Trophoblast cell (in vitro differentiated cells and primary cell): Measurements from ENCODE around the gene SND1.

ENCODE experiments used
- DNase-seq, 2 donors: peaks; one replicate each; pipeline ENCODE4 v3.0.0-alpha.2; 2016
- H2AFZ ChIP-seq: 2 replicates; pipeline ENCODE4 v1.6.1; 2013; ENCODE audit warnings: low read length, moderate library complexity, mild to moderate bottlenecking; ENCODE audit not compliant: insufficient read depth, poor library complexity
- H2AK5ac ChIP-seq: 2 replicates; pipeline ENCODE4 v1.6.1; 2013; ENCODE audit warnings: mild to moderate bottlenecking, low read length
- H2BK120ac ChIP-seq: 2 replicates; pipeline ENCODE4 v1.6.1; 2013; ENCODE audit warnings: low read length, mild to moderate bottlenecking, moderate library complexity; ENCODE audit not compliant: insufficient read depth, poor library complexity
- H2BK12ac ChIP-seq: 2 replicates; pipeline ENCODE4 v1.6.1; 2013; ENCODE audit warnings: mild to moderate bottlenecking, low read length, moderate library complexity
- H2BK5ac ChIP-seq: 2 replicates; pipeline ENCODE4 v1.6.1; 2013; ENCODE audit warnings: low read length, low read depth, moderate library complexity, mild to moderate bottlenecking; ENCODE audit not compliant: poor library complexity
- H3K14ac ChIP-seq: 2 replicates; pipeline ENCODE4 v1.6.1; 2013; ENCODE audit warnings: mild to moderate bottlenecking, low read length
- H3K18ac ChIP-seq: 2 replicates; pipeline ENCODE4 v1.6.1; 2013; ENCODE audit warnings: mild to moderate bottlenecking, low read length
- H3K23ac ChIP-seq: 2 replicates; pipeline ENCODE4 v1.6.1; 2013; ENCODE audit warnings: low read length
- H3K27ac ChIP-seq: 2 replicates; pipeline ENCODE4 v1.5.1; 2013; ENCODE audit warnings: low read depth, mild to moderate bottlenecking, inconsistent platforms, low read length, moderate library complexity
- H3K27me3 ChIP-seq: 2 replicates; pipeline ENCODE4 v1.6.1; 2013; ENCODE audit warnings: inconsistent platforms, mild to moderate bottlenecking, low read length, moderate library complexity; ENCODE audit not compliant: insufficient read depth
- H3K36me3 ChIP-seq, 2 experiments: 1 replicate in 1 of 2; 2 replicates in 1 of 2; pipeline ENCODE4 v1.6.1; 2013; ENCODE audit warnings: low read length in 2 of 2, mild to moderate bottlenecking in 2 of 2, moderate library complexity in 1 of 2; ENCODE audit not compliant: insufficient read depth in 2 of 2, control insufficient read depth in 1 of 2
- H3K4ac ChIP-seq: 2 replicates; pipeline ENCODE4 v1.6.1; 2013; ENCODE audit warnings: low read depth, mild to moderate bottlenecking, low read length, moderate library complexity
- H3K4me1 ChIP-seq, 2 experiments: 1 replicate in 1 of 2; 2 replicates in 1 of 2; pipeline ENCODE4 v1.6.1; 2013; ENCODE audit warnings: low read length in 2 of 2, mild to moderate bottlenecking in 2 of 2, moderate library complexity in 1 of 2; ENCODE audit not compliant: insufficient read depth in 2 of 2, control insufficient read depth in 1 of 2
- H3K4me2 ChIP-seq: 2 replicates; pipeline ENCODE4 v1.6.1; 2013; ENCODE audit warnings: inconsistent platforms, mild to moderate bottlenecking, low read length, moderate library complexity
- H3K4me3 ChIP-seq: 2 replicates; pipeline ENCODE4 v1.5.1; 2013; ENCODE audit warnings: mild to moderate bottlenecking, low read depth, low read length, inconsistent platforms
- H3K79me1 ChIP-seq: one replicate; pipeline ENCODE4 v1.6.1; 2013; ENCODE audit warnings: low read length
- H3K79me2 ChIP-seq: 2 replicates; pipeline ENCODE4 v1.6.1; 2013; ENCODE audit warnings: low read length, mild to moderate bottlenecking; ENCODE audit not compliant: control insufficient read depth, insufficient read depth, poor library complexity
- H3K9ac ChIP-seq: 2 replicates; pipeline ENCODE4 v1.6.1; 2013; ENCODE audit warnings: mild to moderate bottlenecking, low read length
- H3K9me3 ChIP-seq: 2 replicates; pipeline ENCODE4 v1.6.1; 2013; ENCODE audit warnings: low read depth, mild to moderate bottlenecking, control low read depth, inconsistent platforms, low read length; ENCODE audit not compliant: insufficient read depth
- H4K12ac ChIP-seq: 2 replicates; pipeline ENCODE4 v1.6.1; 2013; ENCODE audit warnings: low read depth, mild to moderate bottlenecking, low read length, moderate library complexity
- H4K8ac ChIP-seq: 2 replicates; pipeline ENCODE4 v1.6.1; 2013; ENCODE audit warnings: low read depth, mild to moderate bottlenecking, low read length, moderate library complexity
- H4K91ac ChIP-seq: one replicate; pipeline ENCODE4 v1.6.1; 2013; ENCODE audit warnings: low read depth, mild to moderate bottlenecking, low read length, moderate library complexity
- WGBS: extraction: QIAGEN DNeasy Blood & Tissue Kit; methylation state at CpG from one replicate; pipeline ENCODE4 v1.1.7; 2013; ENCODE audit warnings: missing lambda C conversion rate; ENCODE audit not compliant: insufficient read length, insufficient coverage; ENCODE audit errors: extremely low coverage; 5-methylcytosine and 5-hydroxymethylcytosine counted together

SND1 gene

DNA sequence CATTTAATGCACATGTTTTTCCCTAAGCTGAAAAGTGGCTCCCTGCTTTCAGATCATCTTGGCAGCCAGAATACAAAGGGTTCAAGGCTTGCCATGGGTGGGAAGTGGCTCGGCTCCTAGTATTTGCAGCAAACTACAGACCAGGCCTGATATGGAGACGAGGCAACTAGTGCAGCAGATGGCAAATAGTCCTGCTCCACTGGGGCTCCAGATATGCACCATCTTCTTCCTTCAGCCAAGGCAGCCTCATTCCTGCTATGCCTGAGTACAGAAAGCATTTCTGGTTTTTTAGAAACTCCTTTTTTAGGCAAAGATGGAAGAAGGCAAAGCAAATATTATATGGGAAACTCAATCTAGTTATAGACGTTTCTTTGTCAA is 355.3 kb downstream of the SND1 start:
- no peaks in the 10 kb centered on the region for H3K79me2 ChIP-seq
- H3K36me3 ChIP-seq = peaks cover 2 to 5% of the 10 kb centered on the region in 2 experiments
- no peaks in the 10 kb centered on the region for H3K4me1 ChIP-seq
- no peak overlapping the region for H3K27ac ChIP-seq
- no peak overlapping the region for H3K4me2 ChIP-seq
- DNase-seq = no peak
- H2BK120ac ChIP-seq = no peak overlapping the region
- no peak overlapping the region for H3K4ac ChIP-seq
- no CpG with 5 or more reads among the region's 3 CpGs for WGBS
- no peak overlapping the region for H2AFZ ChIP-seq
- no peak overlapping the region for H2BK5ac ChIP-seq
- H4K8ac ChIP-seq = no peak overlapping the region
- H2BK12ac ChIP-seq = no peak overlapping the region
- H3K9ac ChIP-seq = no peak overlapping the region
- H3K23ac ChIP-seq = no peak overlapping the region
- H2AK5ac ChIP-seq = no peak overlapping the region
- no peaks in the 10 kb centered on the region for H3K79me1 ChIP-seq
- no peaks in the 10 kb centered on the region for H3K9me3 ChIP-seq
- H3K18ac ChIP-seq = no peak overlapping the region
- H3K27me3 ChIP-seq = no peaks in the 10 kb centered on the region
- no peak overlapping the region for H3K14ac ChIP-seq
- no peak overlapping the region for H4K91ac ChIP-seq
- H4K12ac ChIP-seq = no peak overlapping the region
- H3K4me3 ChIP-seq = no peak overlapping the region

DNA sequence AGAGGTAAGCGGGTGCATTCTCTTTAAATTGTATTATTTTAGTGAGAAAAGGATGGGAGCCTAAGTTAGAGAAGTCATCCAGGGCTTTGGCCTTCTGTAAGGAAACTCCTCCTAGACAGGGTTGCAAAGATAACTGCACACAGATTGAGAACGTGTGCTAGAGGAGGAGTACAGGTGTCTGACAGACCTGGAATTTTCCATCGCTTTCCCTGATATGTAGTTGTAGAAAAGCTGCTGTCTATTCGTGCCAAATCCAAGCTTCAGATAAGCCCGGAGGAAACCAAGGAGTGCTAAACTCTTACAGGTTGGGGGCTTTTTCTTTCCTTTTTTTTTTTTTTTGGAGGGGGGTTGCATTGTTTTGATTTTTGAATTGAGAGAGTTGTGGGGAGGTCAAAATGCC is 356.1 kb downstream of the SND1 start:
- Histone ChIP-seq H3K4ac (no peak overlapping the region), H3K9ac (no peak overlapping the region), H3K27me3 (no peaks in the 10 kb centered on the region), H3K79me2 (no peaks in the 10 kb centered on the region), H2BK120ac (no peak overlapping the region), H3K4me1 (no peaks in the 10 kb centered on the region), H3K4me3 (no peak overlapping the region), H4K12ac (no peak overlapping the region), H3K27ac (no peak overlapping the region), H2AK5ac (no peak overlapping the region), H3K14ac (no peak overlapping the region), H3K36me3 (peaks cover 8 to 13% of the 10 kb centered on the region in 2 experiments), H2AFZ (no peak overlapping the region), H3K23ac (no peak overlapping the region), H3K18ac (no peak overlapping the region), H3K9me3 (no peaks in the 10 kb centered on the region), H2BK12ac (no peak overlapping the region), H4K8ac (no peak overlapping the region), H3K4me2 (no peak overlapping the region), H2BK5ac (no peak overlapping the region), H3K79me1 (no peaks in the 10 kb centered on the region), H4K91ac (no peak overlapping the region)
- whole genome bisulfite sequencing = no CpG with 5 or more reads among the region's 5 CpGs
- no peak for DNase-seq

DNA sequence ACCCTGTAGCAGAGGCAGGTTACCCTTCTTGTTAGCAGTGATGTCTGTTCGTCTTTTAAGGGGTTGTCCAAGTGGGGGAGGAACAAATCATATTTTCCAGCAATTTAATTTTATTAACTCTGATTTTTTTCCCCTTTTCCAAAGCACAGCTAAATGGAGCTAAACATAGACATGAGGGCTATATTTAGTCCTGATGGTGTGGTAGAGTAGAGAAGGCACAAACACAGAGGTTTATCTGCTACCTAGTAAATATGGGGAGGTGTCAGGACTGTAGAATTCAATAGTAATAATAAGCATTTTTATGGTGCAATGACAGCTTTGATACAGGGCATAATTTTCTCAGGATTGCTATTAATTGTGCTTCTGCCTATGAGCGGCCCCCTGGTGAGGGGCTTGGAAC is 356.8 kb downstream of the SND1 start:
- Histone ChIP-seq H3K4me3 (no peak overlapping the region), H3K4ac (no peak overlapping the region), H3K9me3 (no peaks in the 10 kb centered on the region), H4K91ac (no peak overlapping the region), H3K23ac (no peak overlapping the region), H2AFZ (no peak overlapping the region), H3K4me1 (no peaks in the 10 kb centered on the region), H2BK5ac (no peak overlapping the region), H3K4me2 (no peak overlapping the region), H3K18ac (no peak overlapping the region), H2AK5ac (no peak overlapping the region), H3K79me2 (no peaks in the 10 kb centered on the region), H3K79me1 (no peaks in the 10 kb centered on the region), H2BK12ac (no peak overlapping the region), H3K36me3 (peaks cover 9 to 14% of the 10 kb centered on the region in 2 experiments), H3K9ac (no peak overlapping the region), H3K27ac (no peak overlapping the region), H3K14ac (no peak overlapping the region), H3K27me3 (no peaks in the 10 kb centered on the region), H4K8ac (no peak overlapping the region), H4K12ac (no peak overlapping the region), H2BK120ac (no peak overlapping the region)
- whole genome bisulfite sequencing = no CpG with 5 or more reads among the region's 2 CpGs
- no peak for DNase-seq

DNA sequence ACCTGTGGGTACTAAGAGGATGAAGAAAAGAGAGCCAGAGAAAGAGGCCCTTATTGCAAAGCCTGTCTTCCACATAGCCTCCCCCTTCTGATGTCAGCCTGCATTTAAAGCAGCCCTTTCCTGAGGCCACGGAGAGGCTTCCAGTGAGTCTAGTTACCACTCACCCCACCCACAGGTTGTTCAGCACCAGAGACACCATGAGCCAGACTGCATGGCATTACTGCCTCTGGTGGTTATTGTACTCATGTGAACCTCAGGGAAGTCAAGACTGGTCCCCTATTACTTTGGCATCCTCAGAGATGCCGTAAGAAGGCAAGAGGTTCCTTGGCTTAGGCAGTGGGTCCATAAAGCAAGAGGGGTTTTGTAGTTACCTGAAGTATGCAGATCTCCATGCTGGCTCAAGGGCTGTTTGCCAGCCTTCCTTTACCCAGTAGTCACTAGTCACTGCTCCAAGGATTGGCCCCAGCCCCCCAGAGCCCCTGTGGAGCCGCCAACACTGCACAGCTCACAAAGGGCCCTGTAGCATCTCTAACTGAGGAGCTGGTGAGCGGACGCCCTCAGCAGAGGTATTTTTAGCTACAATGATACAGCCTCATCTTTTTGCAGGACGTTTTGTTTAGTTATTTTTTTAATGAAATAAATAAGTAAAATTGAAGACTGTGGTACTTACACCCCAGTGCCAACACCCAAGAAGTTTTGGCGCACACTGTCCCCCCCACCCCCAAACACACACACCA is 358.6 kb downstream of the SND1 start:
- no peak overlapping the region for H3K14ac ChIP-seq
- H3K27me3 ChIP-seq = no peaks in the 10 kb centered on the region
- H4K8ac ChIP-seq = no peak overlapping the region
- no peak overlapping the region for H3K18ac ChIP-seq
- H3K9ac ChIP-seq = no peak overlapping the region
- H3K4me2 ChIP-seq = no peak overlapping the region
- H2BK12ac ChIP-seq = no peak overlapping the region
- H3K4me1 ChIP-seq = no peaks in the 10 kb centered on the region
- no peaks in the 10 kb centered on the region for H3K79me1 ChIP-seq
- no peaks in the 10 kb centered on the region for H3K9me3 ChIP-seq
- H2BK5ac ChIP-seq = no peak overlapping the region
- no peak overlapping the region for H2AFZ ChIP-seq
- no peak overlapping the region for H3K4ac ChIP-seq
- no peak overlapping the region for H2BK120ac ChIP-seq
- H3K23ac ChIP-seq = peak overlapping the region; percentile 56
- no peak overlapping the region for H4K91ac ChIP-seq
- DNase-seq = no peak
- H3K36me3 ChIP-seq = peaks cover 9 to 21% of the 10 kb centered on the region in 2 experiments
- no peak overlapping the region for H2AK5ac ChIP-seq
- no peak overlapping the region for H3K27ac ChIP-seq
- no peak overlapping the region for H3K4me3 ChIP-seq
- WGBS = no CpG with 5 or more reads among the region's 7 CpGs
- H3K79me2 ChIP-seq = no peaks in the 10 kb centered on the region
- H4K12ac ChIP-seq = no peak overlapping the region
